OCI-LY7 (cell line): Measurements from ENCODE around the gene ASB18. TPM values are rescaled to one million over a fixed set of nuclear protein-coding genes. Genes with fewer than 3 reads are reported as not detected.

ENCODE experiments used
- BruUV-seq: library from RNA; stranded (reverse); fragments of 400-500 nt; replicated peaks from 2 replicates; lab custom pipeline; 2021; lab: Mats Ljungman, UMichigan
- CTCF ChIA-PET: fragments of 300-600 bp; sonication (Branson Sonifier 250); formaldehyde crosslinking; loops from one replicate; lab custom pipeline; 2022; ENCODE audit warnings: antibody characterized with exemption; ENCODE audit not compliant: unreplicated experiment; lab: Charles Lee
- POLR2A ChIA-PET: fragments of 300-600 bp; sonication (Branson Sonifier 250); formaldehyde crosslinking; loops from one replicate; lab custom pipeline; 2022; ENCODE audit warnings: antibody characterized with exemption; lab: Charles Lee
- DNase-seq: peaks from one replicate; pipeline ENCODE4 v3.0.0-alpha.2; 2015; ENCODE audit warnings: low spot score
- H2AFZ ChIP-seq: fragments of 200-600 bp; sonication (generic), shearing (Covaris generic); 2 replicates; pipeline ENCODE4 v1.6.1; 2014; ENCODE audit warnings: mild to moderate bottlenecking, antibody characterized with exemption, low read length, moderate library complexity
- H3K27ac ChIP-seq: fragments of 200-600 bp; sonication (generic); 2 replicates; pipeline ENCODE4 v1.5.1; 2014; ENCODE audit warnings: mixed run types, low read depth, mild to moderate bottlenecking, moderate library complexity, low read length, inconsistent platforms; ENCODE audit not compliant: poor library complexity, severe bottlenecking
- H3K36me3 ChIP-seq: fragments of 200-600 bp; sonication (generic); 2 replicates; pipeline ENCODE4 v1.6.1; 2014; ENCODE audit warnings: mild to moderate bottlenecking, antibody characterized with exemption, low read length, moderate library complexity, mixed read lengths; ENCODE audit not compliant: insufficient read depth
- H3K4me1 ChIP-seq: fragments of 200-600 bp; sonication (generic); 2 replicates; pipeline ENCODE4 v1.5.1; 2014; ENCODE audit warnings: mild to moderate bottlenecking, low read length; ENCODE audit not compliant: insufficient read depth, poor library complexity, severe bottlenecking
- H3K4me2 ChIP-seq: fragments of 200-600 bp; sonication (generic); 2 replicates; pipeline ENCODE4 v1.6.1; 2014; ENCODE audit warnings: mild to moderate bottlenecking, low read length
- H3K4me3 ChIP-seq: fragments of 200-600 bp; sonication (generic); 2 replicates; pipeline ENCODE4 v1.5.1; 2014; ENCODE audit warnings: mild to moderate bottlenecking, low read depth, low read length; ENCODE audit not compliant: poor library complexity, severe bottlenecking
- H3K79me2 ChIP-seq: fragments of 200-600 bp; sonication (generic); 2 replicates; pipeline ENCODE4 v1.6.1; 2016; ENCODE audit warnings: low read depth, mild to moderate bottlenecking, low read length, moderate library complexity, mixed read lengths; ENCODE audit not compliant: insufficient read depth
- H3K9me2 ChIP-seq: fragments of 200-600 bp; sonication (generic); 2 replicates; pipeline ENCODE4 v1.6.1; 2016; ENCODE audit warnings: mild to moderate bottlenecking, low read length, mixed read lengths; ENCODE audit not compliant: insufficient read depth
- H3K9me3 ChIP-seq: fragments of 200-600 bp; sonication (generic); 2 replicates; pipeline ENCODE4 v1.6.1; 2014; ENCODE audit warnings: mild to moderate bottlenecking, mixed run types, low read length, mixed read lengths
- H4K20me1 ChIP-seq: fragments of 200-600 bp; sonication (generic); 2 replicates; pipeline ENCODE4 v1.6.1; 2014; ENCODE audit warnings: mild to moderate bottlenecking, antibody characterized with exemption, low read length, moderate library complexity, mixed read lengths; ENCODE audit not compliant: insufficient read depth
- EZH2phosphoT487 ChIP-seq: fragments of 200-600 bp; sonication (generic); IDR thresholded peaks from 2 replicates; pipeline ENCODE4 v1.6.1; 2018; ENCODE audit warnings: low read depth, borderline replicate concordance, mild to moderate bottlenecking, mixed run types, antibody characterized with exemption, low read length, moderate library complexity, mixed read lengths
- intact Hi-C: fragments of 100-400 bp; cut with micrococcal nuclease; formaldehyde crosslinking; loops from one replicate; pipeline ENCODE4 v1.10.0; 2022; ENCODE audit not compliant: unreplicated experiment
- total RNA-seq, 2 experiments: library from RNA; depleted of rRNA in 1 of 2; stranded (reverse); fragments of >200 nt in 1 of 2; shearing (Covaris generic) in 1 of 2; gene quantifications; 2 replicates each; pipeline ENCODE4 v1.2.3, GENCODE V29; 2014 to 2022
- TF ChIP-seq, protein P1 (sequence below): fragments of 200-600 bp; sonication (generic); conservative IDR thresholded peaks from 2 replicates; pipeline ENCODE4 v1.5.1; 2014; ENCODE audit warnings: mild to moderate bottlenecking, antibody characterized with exemption, low read length, moderate library complexity, mixed read lengths

The ASB18 gene
- total RNA-seq, 2 experiments from 2014 or later, result not detected

DNA sequence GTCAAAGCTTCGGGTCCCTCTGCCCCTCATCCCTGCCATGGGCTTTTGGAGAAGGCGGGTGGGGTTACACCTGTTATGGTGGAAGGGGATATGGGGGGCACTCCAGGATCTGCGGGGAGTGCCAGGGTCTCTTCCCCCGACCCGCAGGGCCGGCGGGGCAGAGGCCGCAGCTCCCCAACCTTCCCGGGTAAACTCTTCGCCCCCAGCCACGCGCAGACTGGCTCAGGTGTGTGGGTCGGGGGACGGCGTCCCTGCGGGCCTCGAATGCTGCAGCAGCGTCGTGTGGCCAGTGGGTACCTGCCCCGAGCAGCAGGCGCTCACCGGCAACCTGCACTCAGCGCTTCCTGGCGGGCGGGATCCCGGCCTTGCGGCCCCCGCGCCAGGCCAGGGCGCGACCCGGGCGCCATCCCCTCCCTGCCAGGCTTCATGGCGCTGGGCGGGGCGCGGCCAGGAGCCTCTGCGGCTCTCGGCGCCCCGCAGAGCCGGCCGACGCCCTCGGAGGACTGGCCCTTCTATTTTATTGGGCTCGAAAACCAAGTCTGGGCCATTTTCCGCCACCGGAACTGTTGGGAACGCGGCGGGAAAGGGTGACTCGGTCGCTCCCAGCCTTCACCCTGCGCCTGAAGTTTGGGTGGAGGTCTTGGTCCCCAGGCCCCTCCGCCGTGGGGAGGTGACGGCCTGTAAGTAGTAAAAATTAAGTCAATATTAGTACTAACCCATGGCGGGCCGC is 100.6 kb downstream of the ASB18 start:
- no peak overlapping the region for H3K4me2 ChIP-seq
- intact Hi-C loops, result no loop called here
- no peaks in the 10 kb centered on the region for H4K20me1 ChIP-seq

DNA sequence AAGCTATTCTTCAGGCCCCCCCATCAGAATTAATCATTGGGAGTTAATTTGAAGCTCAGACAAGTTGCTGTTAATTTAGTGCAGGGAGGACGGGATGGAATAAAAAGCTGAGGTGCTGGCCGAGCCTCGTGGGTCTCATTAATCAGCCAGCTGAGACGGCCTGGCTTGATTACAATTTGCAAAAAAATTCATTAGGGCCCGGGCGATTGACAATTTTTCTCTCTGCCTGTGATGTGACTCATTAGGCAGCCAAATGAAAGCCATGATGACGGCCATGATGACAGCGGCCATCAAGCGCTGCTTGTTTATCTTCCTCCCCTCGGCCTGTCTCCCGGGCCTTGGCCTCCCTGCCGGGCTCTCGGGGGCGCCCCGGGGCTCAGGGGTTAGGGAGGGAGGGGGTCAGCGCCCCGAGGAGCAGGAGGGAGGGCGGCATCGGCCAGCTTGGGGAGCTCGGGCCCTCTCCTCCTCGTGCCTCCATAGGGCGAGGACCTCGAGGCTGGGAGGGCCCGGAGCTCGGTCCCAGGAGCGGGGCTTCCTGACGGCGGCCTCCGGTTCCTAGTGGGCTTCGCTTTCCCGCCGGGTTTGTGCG is 101.2 kb downstream of the ASB18 start:
- no peak overlapping the region for H2AFZ ChIP-seq
- H3K79me2 ChIP-seq, result no peaks in the 10 kb centered on the region
- H3K36me3 ChIP-seq, result no peaks in the 10 kb centered on the region
- intact Hi-C loops, result no loop called here
- no peaks in the 10 kb centered on the region for H3K4me1 ChIP-seq
- no peak for TF ChIP-seq EZH2phosphoT487
- TF ChIP-seq, protein P1, sequence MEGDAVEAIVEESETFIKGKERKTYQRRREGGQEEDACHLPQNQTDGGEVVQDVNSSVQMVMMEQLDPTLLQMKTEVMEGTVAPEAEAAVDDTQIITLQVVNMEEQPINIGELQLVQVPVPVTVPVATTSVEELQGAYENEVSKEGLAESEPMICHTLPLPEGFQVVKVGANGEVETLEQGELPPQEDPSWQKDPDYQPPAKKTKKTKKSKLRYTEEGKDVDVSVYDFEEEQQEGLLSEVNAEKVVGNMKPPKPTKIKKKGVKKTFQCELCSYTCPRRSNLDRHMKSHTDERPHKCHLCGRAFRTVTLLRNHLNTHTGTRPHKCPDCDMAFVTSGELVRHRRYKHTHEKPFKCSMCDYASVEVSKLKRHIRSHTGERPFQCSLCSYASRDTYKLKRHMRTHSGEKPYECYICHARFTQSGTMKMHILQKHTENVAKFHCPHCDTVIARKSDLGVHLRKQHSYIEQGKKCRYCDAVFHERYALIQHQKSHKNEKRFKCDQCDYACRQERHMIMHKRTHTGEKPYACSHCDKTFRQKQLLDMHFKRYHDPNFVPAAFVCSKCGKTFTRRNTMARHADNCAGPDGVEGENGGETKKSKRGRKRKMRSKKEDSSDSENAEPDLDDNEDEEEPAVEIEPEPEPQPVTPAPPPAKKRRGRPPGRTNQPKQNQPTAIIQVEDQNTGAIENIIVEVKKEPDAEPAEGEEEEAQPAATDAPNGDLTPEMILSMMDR, result no peak
- H4K20me1 ChIP-seq, result no peaks in the 10 kb centered on the region
- ChIA-PET CTCF (interaction anchor here (0.5 kb wide), 1 partner anchor 26 kb away, joined by 5 read pairs; no protein-coding TSS in a partner anchor), POLR2A (interaction anchor here (0.5 kb wide), 1 partner anchor 514 kb away, joined by 4 read pairs; no protein-coding TSS in a partner anchor)
- BruUV-seq, result no TSS peak
- no peak overlapping the region for H3K27ac ChIP-seq
- no peak overlapping the region for H3K4me3 ChIP-seq
- H3K9me3 ChIP-seq, result no peaks in the 10 kb centered on the region
- H3K4me2 ChIP-seq, result no peak overlapping the region
- DNase-seq, result no peak
- H3K9me2 ChIP-seq, result no peaks in the 10 kb centered on the region

More for the DNA sequence above, 100.6 kb downstream of the ASB18 start:
- Histone ChIP-seq H2AFZ (no peak overlapping the region), H3K9me3 (no peaks in the 10 kb centered on the region), H3K4me1 (no peaks in the 10 kb centered on the region), H3K36me3 (no peaks in the 10 kb centered on the region), H3K9me2 (no peaks in the 10 kb centered on the region), H3K4me3 (no peak overlapping the region), H3K79me2 (no peaks in the 10 kb centered on the region), H3K27ac (no peak overlapping the region)
- DNase-seq, result no peak
- BruUV-seq, result no TSS peak
- TF ChIP-seq EZH2phosphoT487, result no peak
- TF ChIP-seq, protein P1, result no peak
- CTCF ChIA-PET, result no interaction called here
- POLR2A ChIA-PET, result no interaction called here
